Globus pallidus (tissue), 1 donor: Measurements from ENCODE around the gene ZNF133.
"Not testable (repeated sequence)": the region's sequence is repeated elsewhere in the genome, so short reads cannot be mapped to it uniquely, and the experiment has no call there.

ENCODE experiments used
- DNase-seq: peaks from one replicate; pipeline ENCODE4 v3.0.0-alpha.2; 2015; ENCODE audit warnings: low spot score

Gene ZNF133

DNA sequence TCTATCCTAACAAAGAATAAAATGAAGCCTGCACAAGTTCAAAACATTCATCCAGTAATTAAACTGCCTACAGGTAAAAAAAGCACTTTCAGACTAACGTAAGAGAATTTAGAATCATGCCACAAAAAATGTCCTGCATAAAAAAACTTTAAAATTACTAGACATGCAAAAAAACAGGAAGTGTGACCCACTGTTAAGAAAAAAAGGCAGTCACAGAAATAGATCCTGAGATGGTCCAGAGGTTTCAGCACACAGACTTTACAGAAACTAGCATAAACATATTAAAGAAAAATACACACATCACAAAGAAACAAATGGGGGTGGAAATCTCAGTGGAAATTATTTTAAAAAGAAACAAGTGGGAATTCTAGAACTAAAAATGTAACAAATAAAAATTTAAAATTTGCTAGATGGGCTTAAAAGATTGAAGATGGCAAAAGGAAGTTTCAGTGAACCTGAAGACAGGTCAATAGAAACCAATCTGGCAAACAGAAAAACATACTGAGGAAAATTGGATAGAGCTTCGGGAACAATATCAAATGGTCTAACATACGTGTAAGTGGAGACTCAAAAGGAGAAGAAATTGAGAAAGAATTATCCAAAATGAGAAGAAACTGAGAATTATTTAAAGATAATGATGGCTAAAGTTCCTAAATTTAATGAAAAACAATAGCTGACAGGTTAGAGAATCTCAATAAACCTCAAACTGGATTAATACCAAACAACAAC is 3.4 kb upstream of the ZNF133 start:
- no peak for DNase-seq

DNA sequence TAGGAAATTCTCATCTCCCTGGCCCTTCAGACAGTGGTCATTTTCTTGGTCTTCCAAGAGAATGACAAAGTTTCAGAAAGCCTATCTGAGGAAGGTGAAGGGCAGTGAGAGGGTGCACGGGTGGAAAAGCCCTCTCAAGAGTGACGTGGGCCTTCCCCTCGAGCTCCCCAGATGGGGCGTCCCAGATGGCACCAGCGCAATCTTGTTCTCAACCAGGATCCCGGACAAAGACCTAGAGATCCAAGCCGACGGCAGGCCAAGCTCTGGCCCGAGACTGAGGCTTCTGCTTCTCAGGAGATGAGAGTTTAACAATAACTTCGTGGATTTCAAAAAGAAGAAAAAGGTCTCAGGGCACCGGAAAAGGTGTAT is 797 bp upstream of the ZNF133 start:
- DNase-seq, result no peak

DNA sequence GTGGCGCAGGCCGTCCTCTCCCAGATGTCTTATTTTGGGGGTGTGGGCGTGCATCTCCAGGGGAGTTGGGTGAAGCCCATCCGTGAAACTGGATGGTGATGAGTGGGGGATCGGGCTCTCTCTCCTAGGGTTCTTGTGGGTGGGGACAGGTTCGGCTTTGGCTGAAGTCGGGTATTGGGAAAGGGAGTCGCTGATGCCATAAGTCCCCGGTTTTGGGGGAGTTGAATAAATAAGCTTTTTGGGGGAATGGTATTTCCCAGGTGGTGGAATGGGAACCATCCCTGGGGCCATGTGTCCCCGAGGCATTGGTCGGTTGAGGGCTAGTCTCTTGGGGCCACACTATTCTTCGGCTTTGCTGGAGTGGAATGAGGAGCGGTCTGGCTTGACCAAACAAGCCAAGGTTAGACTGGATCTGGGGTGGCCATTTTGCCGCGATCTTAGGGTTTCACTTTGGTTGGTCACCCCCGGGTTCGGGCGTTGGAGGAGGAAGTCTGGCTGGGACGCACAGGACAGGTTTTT is 481 bp downstream of the ZNF133 start:
- DNase-seq, result no peak

DNA sequence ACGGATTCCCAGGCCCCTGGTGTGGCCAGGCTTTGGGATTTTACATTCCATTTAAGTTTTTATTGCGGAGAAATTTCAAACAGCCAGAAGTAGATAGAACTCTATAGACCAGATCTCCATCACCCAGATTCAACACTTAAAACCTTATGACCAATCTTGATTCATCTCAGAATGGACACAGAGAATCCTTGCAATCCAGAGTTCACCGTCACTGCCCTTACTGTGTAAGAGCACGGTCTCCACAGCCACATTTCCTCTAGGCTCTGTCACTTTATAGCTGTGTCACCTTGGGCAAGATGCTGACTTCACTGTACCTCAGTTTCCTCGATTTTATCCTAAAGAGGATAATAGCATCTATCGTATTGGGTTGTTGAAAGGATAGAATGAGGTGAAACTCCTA is 979 bp downstream of the ZNF133 start:
- no peak for DNase-seq

DNA sequence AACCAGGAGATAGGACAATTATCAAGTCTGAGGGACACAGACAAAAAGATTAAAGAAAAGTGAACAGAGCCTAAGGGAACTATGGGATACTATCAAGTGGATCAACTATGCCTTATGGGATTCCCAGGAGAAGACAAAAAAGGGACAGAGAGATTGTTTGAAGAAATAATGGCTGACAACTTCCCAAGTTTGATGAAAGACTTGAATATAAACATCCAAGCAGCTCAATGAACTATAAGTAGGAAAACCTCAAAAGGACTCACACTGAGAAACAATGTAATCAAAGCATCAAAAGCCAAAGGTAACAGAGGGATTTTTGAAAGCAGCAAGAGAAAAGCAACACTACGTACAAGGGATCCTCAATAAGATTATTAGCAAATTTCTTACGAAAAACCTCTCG is 11.0 kb downstream of the ZNF133 start:
- no peak for DNase-seq

DNA sequence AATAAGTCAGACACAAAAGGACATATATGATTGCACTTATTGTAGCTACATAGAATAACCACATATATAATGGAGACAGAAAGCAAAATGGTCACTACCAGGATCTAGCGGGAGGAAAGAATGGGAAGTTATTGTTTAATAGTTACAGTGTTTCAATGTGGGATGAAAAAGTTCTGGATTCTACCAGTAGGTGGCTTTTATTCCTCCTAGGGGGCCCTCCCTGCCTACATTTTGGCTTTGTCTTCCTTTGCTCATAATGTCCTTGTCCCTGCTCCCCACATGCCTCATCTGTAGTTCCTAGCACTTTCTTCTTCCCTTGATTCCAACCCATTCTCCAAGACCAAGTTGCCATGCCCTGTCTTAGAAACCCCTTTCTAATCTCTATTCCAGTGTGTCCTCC is 16.3 kb downstream of the ZNF133 start:
- no peak for DNase-seq

DNA sequence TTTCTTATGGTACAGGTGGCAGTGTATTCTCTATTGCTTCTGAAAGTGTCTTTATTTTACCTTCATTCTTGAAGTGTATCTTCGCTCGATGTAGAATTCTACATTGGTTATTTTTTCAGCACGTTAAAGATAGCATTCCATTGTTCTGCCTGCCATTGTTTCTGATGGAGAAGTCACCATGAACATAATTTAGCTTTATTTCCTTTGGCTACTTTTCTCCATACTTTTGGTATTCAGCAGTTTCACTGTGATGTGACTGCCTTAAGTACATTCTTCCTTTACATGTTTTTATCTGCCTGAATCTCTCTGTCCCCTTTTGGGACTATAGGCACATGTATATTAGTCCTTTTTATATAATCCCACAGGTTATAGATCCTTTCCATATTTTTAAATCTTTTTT is 19.0 kb downstream of the ZNF133 start:
- DNase-seq, result no peak

DNA sequence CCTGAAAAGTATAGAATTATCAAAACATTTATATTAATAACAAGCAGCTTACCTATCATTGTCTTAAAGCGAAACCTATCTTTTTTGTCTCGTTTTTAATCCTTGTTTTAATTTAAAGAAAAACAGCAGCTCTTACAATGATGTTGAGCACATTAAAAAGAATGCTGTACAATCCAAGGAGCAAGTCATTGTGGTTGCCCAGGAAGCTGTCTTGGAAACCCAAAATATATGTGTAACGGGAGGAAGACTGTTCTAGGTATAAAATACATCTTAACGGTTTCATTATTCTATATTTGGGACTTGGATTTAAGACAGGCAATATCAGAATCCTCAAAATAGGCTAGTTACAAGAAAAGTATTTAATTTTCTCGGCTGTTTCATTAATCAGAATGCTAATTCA is 21.7 kb downstream of the ZNF133 start:
- DNase-seq, result no peak

DNA sequence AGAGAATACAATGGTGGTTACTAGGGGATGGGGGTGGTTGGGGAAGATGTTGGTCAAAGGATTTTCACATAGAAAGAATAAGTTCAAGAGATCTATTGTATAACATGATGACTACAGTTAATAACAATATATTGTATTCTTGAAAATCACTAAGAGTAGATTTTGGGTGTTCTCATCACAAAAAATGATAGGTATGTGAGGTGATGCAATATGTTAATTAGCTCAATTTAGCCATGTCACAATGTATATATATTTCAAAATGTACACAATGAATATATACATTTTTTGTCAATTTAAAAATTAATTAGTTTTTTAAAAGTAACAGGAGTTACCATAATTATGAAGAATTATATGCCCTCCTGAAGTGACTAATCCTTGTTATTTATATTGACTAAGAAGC is 22.3 kb downstream of the ZNF133 start:
- no peak for DNase-seq

DNA sequence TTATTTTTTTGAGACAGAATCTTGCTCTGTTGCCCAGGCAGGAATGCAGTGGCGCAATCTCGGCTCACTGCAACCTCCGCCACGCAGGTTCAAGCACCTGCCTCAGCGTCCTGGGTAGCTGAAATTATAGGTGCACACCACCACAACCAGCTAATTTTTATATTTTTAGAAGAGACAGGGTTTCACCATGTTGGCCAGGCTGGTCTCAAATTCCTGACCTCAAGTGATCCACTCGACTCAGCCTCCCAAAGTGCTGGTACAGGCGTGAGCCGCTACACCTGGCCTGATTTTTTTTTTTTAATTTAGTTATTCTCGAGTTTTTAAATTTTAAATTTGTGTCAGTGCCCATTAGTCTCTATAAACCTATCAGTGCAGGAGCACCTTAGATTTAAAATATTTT is 24.4 kb downstream of the ZNF133 start:
- DNase-seq, result no peak

DNA sequence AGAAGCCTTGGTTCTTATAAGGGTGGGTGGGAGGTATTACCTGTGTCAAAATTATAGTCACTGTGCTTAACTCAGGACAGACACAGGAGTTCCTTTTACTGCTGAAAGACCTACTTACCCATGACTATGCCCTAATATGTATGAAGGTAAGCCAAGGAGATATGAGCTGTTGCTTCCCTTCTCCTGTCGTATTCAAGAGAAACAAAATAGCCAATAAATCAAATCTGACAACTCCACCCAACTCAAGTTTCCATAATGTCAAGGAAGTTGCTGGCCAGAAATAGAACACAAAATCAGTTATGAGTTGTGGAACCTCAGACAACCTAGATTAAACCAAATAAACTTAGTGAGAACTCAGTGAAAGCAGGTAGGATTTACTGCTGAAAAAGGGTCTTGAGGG is 25.1 kb downstream of the ZNF133 start:
- no peak for DNase-seq

DNA sequence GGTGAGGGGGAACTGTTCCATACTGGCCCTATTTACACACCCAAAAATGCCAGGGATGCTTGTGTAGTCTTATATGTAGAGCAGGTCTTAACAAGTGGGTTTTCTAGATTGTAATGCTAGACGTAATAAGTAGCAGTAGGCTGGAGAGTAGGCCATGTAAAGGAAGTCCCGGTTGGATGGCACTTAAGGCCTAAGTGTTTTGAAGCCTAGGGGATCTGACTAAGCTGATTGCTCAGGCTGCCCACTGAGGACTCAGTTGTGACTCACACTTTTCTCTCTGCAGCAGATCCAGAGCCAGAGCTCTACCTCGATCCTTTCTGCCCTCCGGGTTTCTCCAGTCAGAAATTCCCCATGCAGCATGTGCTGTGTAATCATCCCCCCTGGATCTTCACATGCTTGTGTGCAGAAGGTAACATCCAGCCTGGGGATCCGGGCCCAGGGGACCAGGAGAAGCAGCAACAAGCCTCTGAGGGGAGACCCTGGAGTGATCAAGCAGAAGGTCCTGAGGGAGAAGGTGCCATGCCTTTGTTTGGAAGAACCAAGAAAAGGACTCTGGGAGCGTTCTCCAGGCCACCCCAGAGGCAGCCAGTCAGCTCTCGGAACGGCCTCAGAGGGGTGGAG is 26.6 kb downstream of the ZNF133 start:
- DNase-seq, result no peak

DNA sequence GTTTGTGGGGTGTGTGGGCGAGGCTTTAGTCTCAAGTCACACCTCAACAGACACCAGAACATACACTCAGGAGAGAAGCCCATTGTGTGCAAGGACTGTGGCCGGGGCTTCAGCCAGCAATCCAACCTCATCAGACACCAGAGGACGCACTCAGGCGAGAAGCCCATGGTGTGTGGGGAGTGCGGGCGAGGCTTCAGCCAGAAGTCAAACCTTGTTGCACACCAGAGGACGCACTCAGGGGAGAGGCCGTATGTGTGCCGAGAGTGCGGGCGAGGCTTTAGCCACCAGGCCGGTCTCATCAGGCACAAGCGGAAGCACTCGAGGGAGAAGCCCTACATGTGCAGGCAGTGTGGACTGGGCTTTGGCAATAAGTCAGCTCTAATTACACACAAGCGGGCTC is 27.8 kb downstream of the ZNF133 start:
- DNase-seq, result no peak

DNA sequence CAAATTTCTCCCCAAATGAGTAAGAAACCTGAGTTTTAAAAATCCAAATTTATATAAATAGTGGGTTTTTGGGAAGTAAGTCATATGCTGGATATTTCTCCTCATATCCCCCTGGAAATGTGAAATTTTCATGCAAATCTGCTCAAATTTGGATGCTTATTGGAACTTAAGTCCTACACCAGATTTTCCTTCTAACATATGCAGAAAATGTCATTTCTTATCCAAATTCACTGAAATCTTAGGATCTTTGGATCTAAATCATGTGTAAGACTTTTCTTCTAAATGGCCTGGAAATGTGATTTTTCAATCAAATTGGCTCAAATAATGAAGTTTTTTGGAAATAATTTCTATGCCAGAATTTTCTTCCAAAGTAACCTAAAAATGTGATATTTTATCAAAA is 33.0 kb downstream of the ZNF133 start:
- no peak for DNase-seq

DNA sequence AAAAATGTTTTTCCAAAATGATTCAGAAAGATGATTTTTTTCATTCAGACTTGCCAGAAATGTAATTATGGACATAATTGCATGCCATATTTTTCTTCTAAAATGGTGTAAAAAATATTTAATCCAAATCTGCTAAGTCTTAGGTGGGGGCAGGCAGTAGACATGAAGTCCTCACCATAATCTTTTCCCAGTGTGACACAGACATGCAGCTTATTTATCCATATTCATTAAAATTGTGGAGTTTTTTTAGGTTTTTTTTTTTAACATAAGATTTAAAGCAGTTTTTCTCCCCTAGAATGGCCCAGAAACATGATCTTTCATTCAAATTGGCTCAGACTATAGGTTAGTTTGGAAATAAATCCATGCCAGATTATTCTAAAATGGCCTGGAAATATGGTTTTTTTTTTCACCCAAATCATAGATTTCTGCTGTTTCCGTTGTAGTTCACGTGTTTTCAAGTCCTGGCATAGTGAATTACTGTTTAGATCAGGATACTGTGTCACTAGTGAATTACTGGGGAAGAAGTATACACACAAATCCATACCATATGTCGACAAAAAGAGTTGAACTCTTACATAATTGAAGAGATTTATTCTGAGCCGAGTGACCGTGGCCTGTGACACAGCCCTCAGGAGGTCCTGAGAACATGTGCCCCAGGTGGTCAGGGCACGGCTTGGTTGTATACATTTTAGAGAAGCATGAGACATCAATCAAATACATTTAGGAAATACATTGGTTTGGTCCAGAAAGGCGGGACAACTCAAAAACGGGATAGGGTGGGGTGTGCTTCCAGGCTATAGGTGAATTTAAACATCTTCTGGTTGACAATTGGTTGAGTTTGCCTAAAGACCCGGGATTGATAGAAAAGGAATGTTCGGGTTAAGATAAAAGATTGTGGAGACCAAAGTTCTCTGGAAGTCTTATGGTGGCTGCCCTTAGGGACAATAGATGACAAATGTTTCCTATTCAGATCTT is 33.9 kb downstream of the ZNF133 start:
- DNase-seq, result no peak

DNA sequence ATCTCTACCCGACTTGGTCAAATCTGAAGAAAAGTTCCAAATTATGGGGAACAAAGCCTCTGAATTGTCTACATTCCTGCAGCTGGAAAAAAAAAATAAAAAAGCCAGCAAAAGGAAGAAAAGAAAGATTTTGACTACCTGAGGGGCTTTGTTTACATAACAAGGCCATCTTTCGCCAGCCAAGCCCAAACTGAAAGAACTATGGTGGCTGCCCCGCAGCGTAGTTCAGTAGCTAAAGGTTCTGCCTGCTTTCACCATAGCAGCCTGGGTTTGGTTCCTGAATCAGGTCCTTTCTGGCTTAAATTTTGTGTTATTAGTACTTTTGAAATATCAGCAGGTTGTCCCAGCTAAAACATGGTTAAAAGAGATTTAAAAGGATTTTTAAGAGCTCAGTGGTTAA is 35.4 kb downstream of the ZNF133 start:
- no peak for DNase-seq

DNA sequence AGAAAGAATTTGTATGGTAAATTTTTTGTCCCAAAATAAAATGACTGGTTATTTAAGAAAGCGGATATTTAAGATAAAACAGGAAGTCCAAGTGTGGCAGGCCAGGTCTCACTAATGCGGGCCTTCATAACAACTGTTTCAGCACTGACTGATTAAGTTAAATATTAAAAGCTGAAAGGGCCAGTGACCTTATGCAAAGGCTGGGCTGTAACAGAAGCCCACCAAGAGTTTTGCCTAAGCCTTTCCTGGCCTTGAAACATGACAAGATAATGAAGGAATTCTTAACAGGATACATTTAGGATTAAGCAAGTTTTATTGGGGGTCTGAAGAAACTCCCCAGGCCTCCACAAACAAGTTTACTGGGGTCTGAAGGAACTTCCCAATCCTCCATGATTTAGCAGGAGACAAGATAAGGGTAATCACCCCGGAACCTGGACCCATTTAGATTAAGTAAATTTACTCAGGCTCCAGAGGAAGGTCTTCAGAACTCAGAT is 36.3 kb downstream of the ZNF133 start:
- no peak for DNase-seq

DNA sequence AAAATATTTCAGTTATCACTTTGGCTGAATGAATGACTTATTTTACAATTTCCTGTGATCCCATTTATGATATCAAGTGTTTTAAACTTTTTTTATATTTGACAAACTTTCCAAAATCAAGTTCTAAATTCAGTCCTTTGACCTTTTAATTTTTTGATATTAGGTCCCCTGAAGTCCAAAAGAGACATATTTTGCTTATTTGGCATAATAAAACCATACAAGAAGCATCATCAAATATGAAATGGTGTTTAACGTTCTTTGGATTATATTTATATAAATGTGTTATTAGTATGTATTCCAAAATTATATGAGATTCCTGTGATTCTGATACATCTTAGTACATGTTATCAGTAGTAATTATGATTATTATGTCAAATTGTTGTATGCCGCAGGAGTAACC is 38.7 kb downstream of the ZNF133 start:
- DNase-seq, result no peak

DNA sequence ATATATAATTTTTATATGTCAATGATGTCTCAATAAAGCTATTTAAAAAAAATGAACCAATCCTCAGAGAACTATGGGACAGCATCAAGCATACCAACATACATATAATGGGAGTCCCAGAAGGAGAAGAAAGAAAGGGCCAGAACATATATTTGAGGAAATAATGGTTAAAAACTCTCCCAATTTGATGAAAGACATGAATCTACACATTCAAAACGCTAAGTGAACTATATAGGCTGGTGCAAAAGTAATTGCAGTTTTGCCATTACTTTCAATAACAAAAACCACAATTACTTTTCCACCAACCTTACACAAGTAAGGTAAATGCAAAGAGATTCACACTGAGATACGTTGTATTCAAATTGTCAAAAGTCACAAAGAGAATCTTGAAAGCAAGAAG is 43.4 kb downstream of the ZNF133 start:
- no peak for DNase-seq

DNA sequence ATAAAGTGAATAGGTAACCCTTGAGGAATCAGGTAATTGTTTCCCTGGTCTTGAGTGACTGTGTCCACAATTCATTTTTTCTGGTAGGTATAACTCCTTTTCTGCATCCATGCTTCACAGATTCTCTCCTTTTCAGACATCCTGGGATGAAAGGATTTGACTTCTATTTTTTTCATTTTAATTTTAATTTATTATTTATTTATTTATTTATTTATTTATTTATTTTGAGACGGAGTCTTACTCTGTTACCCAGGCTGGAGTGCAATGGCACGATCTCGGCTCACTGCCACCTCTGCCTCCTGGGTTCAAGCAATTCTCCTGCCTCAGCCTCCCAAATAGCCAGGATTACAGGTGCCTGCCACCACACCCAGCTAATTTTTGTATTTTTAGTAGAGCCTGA is 61.4 kb downstream of the ZNF133 start:
- DNase-seq, result not testable (repeated sequence)

DNA sequence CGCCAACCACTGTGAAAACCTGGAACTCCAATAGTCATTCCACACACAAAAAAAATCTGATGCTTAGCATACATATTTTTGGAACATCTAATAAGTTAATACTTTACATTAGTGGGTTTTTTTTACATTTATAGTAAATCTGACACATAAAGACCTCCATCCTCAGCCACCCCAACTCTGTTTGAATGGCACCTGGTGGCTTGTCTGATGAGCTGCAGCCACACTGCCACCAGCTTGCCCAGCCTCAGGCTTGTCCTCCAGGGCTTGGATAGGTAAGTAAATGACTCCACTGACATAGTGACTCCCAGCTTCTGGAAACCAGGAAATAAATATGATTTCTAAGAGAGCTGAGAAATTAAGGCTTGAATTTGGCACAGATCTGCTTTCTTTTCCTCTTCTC is 71.5 kb downstream of the ZNF133 start:
- DNase-seq, result no peak

DNA sequence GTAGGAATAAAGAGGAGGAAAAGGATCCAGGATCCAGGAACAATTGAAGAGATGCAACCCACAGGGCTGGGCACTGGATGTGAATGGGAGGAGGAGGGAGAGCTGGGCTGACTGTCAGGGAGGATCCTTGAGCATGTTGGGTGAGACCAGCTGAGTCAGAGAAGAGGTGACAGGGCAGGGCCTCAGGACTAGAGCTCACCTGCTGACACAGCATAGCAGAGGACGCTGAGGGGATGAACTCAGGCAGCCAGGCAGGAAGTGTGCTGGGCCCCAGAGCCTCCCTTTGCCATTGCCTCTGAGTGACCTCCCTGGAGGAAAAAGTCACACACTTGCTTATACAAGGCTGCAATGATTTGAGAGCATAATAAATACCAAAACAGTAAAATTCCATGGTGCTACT is 72.3 kb downstream of the ZNF133 start:
- no peak for DNase-seq

DNA sequence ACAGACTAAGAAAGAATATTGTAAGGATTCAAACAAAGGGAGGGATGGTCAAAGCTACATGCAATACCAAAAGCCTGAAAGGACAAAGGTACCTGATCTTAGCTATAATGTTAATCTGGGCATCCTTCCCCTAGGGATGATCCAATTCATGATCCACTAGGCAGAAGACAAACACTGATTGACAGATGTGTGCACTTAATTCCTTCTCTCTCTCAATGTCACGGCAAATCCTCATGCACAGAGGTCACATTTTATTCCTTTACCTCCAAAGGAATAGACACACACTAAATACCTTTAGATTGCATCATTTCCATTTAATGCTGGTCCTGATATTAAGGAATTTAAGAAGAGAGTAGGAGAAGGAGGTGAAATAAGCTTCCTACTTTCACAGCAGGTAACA is 73.4 kb downstream of the ZNF133 start:
- no peak for DNase-seq
